ENCODE results near the gene WDPCP.
"Not testable (repeated sequence)": the region's sequence is repeated elsewhere in the genome, so short reads cannot be mapped to it uniquely, and the experiment has no call there.

Gene WDPCP

DNA sequence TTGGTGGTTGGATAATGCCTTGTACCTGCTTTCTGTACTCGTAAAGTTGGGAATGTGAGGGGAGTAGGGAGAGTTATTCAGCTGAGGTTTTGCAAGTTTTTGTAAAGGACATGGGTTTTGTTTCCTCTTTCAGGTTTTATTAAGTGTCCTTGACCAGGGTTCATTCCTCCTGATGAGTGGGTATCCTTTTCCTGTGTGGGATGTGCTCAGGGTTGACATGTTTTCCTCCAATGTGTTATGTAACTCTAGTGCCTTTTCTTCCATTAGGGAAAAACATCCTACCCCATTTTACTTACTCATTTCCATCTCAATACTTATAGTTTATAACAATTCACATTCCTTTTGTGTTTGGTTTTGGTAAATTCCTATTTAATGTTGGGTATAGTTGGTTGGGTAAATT lies 489.2 kb downstream of the WDPCP start:
- no peak for DNase-seq (ENCODE audit: low spot score)

DNA sequence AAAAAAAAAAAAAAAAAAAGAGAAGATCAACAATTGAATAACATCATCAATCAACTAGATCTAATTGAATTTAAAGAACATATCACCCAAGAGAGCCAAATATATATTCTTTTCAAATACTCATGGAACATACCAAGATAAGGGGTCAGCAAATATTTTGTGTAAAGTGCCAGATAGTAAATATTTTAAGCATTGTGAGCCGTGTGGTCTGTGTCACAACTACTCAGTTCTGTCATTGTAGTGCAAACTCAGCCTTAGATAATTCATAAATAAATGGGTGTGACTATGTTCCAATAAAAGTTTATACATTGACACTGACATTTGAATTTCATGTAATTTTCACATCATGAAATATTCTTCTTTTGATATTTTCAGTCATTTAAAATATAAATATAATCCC lies 491.8 kb downstream of the WDPCP start:
- no peak for DNase-seq (ENCODE audit: low spot score)

DNA sequence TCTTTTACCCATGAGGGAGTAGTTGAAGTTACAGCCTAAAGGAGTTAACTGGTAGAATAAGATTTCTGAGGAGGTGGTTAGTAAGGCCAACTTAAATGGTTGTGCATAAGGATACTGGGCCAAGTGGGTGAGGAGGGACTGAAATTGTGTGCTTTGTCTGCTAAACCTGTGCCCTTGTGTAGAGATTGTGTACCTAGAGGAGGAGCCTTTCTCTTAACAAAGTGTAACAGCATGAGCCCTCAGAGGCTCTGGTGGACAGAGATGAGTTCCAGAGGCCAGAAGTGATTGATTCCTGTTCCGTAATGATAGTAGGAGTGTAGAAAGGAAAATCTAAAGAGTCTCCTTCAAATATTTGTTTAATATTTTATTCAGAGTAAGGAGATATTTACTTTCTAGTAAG lies 494.8 kb downstream of the WDPCP start:
- DNase-seq (ENCODE audit: low spot score) = no peak

DNA sequence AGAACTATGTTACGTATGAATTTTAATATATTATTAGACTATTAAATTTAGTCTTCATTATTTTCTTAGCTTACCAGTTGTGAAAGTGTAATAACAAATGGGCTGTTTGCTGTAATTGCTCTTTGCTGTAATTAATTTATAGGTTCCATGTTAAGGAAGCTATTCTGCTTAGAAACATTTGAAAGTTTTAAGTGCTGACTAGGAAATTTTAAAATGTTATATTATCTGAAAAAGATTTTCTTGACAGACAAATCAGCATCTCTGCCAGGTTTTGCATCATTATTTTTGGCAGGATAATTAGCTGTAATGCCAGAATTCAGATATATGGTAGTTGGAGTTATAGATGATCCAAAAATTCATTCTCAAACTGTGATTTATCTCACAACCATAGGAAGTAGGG lies 495.4 kb downstream of the WDPCP start:
- DNase-seq (ENCODE audit: low spot score) = no peak

DNA sequence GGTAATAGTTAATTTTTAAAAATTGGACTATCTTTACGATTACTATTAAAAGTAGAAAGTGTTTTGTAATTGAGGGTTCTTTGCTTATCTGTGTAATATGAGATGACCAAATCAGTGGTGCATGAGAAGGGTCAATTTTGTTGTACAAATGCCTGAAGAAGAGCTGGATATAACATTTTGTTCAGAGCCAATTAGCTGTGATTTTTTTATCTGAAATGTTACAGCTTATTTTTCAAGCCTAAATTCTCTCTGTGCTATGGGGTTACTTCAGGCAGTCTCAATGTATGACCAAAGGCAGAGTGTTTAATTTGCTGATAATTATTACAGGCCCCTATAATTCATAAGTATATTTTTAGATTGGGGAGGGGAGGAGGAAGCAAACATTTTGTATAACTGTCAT lies 495.9 kb downstream of the WDPCP start:
- no peak for DNase-seq (ENCODE audit: low spot score)

DNA sequence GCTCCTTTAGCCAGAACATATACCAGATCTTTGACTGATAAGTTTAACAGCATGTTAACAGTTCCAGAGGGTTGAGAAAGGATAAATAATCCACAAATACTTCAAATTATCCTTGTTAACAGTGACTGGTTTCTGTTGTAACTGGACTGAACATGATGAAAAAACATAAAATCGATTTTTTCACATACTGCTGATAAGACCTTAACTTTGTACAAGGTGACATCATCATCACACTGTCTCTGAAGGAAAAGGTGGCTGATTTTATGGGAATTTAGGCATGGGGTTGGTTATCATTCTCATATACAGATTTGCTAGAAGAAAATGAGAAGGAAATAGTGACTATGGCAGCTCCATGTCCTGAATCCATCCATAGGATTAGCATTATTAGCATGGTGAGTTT lies 501.6 kb downstream of the WDPCP start:
- DNase-seq (ENCODE audit: low spot score) = no peak

DNA sequence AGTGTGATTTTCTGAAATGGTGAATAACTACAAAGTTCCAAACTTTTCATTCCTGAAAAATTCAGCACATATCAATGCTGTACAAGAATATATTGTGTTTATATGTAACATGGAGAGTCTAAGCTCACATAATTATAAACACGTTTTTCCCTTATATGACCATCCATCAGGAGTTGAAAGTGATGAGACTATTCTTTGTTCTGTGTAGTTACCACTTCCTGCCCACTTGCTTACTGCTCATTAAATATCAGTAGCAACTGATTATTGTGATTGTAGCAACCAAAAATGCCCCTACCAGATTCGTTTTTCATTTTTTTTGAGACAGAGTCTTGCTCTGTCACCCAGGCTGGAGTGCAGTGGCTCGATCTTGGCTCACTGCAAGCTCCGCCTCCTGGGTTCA lies 506.9 kb downstream of the WDPCP start:
- DNase-seq (ENCODE audit: low spot score) = no peak

DNA sequence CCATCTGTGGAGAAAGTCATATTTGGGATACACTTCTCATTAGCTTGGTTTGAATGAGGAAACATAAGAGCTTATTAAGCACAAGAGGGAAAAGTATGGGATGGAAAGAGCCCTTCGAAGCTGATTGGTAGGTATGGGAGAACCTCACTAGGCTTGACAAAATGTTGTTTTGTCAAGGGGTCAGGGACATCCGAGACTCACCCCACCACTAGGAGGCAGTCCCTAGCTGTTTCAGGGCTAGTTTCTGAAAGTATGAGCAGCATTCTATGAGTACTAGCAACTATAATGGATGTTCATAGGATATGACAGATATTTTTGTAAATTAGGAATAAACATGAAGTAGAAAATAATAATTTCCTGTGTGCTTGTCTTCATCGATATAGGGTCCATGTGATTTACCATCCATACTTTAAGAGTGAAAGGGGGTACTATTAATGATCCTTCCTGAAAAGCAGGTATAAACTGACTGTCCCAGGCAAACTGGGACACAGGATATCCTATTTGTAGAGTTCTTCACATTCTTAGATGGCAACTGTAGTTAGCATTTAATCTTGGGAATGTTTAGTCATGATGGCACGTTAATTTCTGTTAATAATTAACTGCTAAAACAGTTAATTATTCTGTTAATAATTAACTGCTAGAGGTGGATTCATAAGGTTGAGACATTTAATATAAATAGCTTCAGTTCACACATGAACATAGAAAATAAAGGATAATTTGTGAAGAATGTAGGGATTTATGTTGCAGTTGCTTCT lies 509.2 kb downstream of the WDPCP start:
- peak; percentile 26 for DNase-seq (ENCODE audit: low spot score)

DNA sequence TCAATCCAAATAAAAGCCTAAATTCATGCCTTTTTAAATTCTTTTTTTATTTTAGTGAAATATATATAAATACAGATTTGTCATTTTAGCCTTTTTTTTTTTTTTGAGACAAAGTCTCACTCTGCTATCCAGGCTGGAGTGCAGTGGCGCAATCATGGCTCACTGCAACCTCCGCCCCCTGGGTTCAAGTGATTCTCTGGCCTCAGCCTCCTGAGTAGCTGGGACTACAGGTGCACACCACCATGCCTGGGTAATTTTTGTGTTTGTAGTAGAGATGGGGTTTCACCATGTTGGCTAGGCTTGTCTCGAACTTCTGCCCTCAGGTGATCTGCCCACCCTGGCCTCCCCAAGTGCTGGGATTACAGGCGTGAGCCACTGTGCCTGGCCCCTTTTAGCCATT lies 513.9 kb downstream of the WDPCP start:
- not testable (repeated sequence) for DNase-seq (ENCODE audit: low spot score)

DNA sequence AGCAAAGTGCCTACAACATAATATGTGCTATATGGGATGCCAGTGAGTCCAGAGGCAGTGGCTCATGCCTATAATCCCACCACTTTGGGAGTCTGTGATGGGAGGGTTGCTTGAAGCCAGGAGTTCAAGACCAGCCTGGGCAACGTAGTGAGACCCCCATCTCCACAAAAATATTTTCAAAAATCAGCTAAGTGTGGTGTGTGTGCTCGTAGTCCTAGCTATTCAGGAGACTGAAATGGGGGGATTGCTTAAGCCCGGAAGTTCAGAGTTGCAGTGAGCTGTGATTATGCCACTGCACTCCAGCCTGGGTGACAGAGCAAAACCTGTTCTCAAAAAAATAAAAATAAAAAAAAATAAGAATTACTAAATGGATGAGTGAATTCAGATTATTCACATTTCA lies 514.3 kb downstream of the WDPCP start:
- DNase-seq (ENCODE audit: low spot score) = no peak

DNA sequence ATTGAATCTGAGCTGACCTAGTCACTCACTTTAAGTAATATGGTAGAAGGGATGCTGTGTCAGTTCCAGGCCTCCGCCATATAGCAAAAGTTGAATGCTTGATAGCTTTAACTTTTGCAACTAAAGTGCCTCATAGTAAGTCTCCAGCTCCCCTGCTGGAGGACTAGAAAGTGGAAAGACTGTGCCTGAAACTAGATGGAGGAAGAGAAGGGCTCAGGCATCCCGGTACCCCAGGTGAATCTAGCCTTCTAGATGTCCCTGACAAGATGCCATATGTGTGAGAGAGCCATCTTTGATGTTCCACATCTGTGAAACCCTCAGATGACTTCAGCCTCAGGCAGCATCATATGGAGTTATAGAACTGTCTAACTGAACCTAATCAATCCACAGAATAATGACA lies 516.6 kb downstream of the WDPCP start:
- DNase-seq (ENCODE audit: low spot score) = no peak
